Body of pancreas (tissue), 4 donors: ENCODE data around the gene TCF12.

Experiments used
- CTCF ChIP-seq, 7 experiments: fragments of 450-650 bp in 4 of 7; fragments of 200-600 bp in 3 of 7; sonication (generic) in 3 of 7; IDR thresholded peaks; one replicate each; pipeline ENCODE4 v1.5.1; 2016 to 2019; ENCODE audit warnings: antibody characterized with exemption in 7 of 7
- POLR2A ChIP-seq, 3 donors: fragments of 450-650 bp; IDR thresholded peaks; one replicate each; pipeline ENCODE4 v1.6.1; 2016; ENCODE audit warnings: antibody characterized with exemption in 3 of 3, mild to moderate bottlenecking in 2 of 3

GRCh38 chr15:57100136-57100539, 181.7 kb downstream of the TCF12 start:
- TF ChIP-seq CTCF (IDR thresholded peaks at IDR 0.05), result no peak
- TF ChIP-seq POLR2A (IDR thresholded peaks at IDR 0.05), result no peak
